GM23248 (cell line): ENCODE data around the gene CRK.

Source experiments
- EZH2 ChIP-seq: fragments of 200-600 bp; sonication (generic); IDR thresholded peaks from 2 replicates; pipeline ENCODE4 v1.6.1; 2018; ENCODE audit warnings: antibody characterized with exemption, mild to moderate bottlenecking; ENCODE audit not compliant: insufficient read depth, poor library complexity, severe bottlenecking
- EZH2phosphoT487 ChIP-seq: fragments of 200-600 bp; sonication (generic); IDR thresholded peaks from 2 replicates; pipeline ENCODE4 v1.6.1; 2018; ENCODE audit warnings: antibody characterized with exemption, moderate library complexity, mild to moderate bottlenecking, low read depth; ENCODE audit not compliant: insufficient read depth

- no peak for TF ChIP-seq EZH2phosphoT487
- no peak for TF ChIP-seq EZH2
Measured at GRCh38 chr17:1484676-1485422, 28.8 kb upstream of the CRK start.
